KMS-11 (cell line): ENCODE results near the gene PTPRR.
"Not testable (repeated sequence)": the region's sequence is repeated elsewhere in the genome, so short reads cannot be mapped to it uniquely, and the experiment has no call there.

Source experiments
- H2AFZ ChIP-seq: fragments of 200-600 bp; sonication (generic); 2 replicates; pipeline ENCODE4 v1.6.1; 2016; ENCODE audit warnings: antibody characterized with exemption, mixed run types, low read depth
- H3K27ac ChIP-seq: fragments of 200-600 bp; sonication (generic); 2 replicates; pipeline ENCODE4 v1.6.1; 2016; ENCODE audit warnings: mild to moderate bottlenecking, mixed run types
- H3K27me3 ChIP-seq: fragments of 200-600 bp; sonication (generic); 2 replicates; pipeline ENCODE4 v1.6.1; 2017; ENCODE audit warnings: mild to moderate bottlenecking, low read depth, mixed run types, moderate library complexity; ENCODE audit not compliant: insufficient read depth
- H3K36me3 ChIP-seq: fragments of 200-600 bp; sonication (generic); 2 replicates; pipeline ENCODE4 v1.6.1; 2017; ENCODE audit warnings: mild to moderate bottlenecking, mixed run types; ENCODE audit not compliant: insufficient read depth
- H3K4me1 ChIP-seq: fragments of 200-600 bp; sonication (generic); 2 replicates; pipeline ENCODE4 v1.6.1; 2016; ENCODE audit warnings: mild to moderate bottlenecking, low read depth, mixed run types; ENCODE audit not compliant: poor library complexity, severe bottlenecking
- H3K4me2 ChIP-seq: fragments of 200-600 bp; sonication (generic); 2 replicates; pipeline ENCODE4 v1.7.0; 2016; ENCODE audit warnings: mild to moderate bottlenecking, mixed run types
- H3K4me3 ChIP-seq: fragments of 200-600 bp; sonication (generic); IDR thresholded peaks from 2 replicates; pipeline ENCODE4 v1.6.1; 2017; ENCODE audit warnings: low read depth, low read length, mixed read lengths; ENCODE audit not compliant: insufficient read depth
- H3K79me2 ChIP-seq: fragments of 200-600 bp; sonication (generic); 2 replicates; pipeline ENCODE4 v1.6.1; 2016; ENCODE audit warnings: low read depth, mixed run types; ENCODE audit not compliant: insufficient read depth
- H3K9ac ChIP-seq: fragments of 200-600 bp; sonication (generic); 2 replicates; pipeline ENCODE4 v1.6.1; 2016; ENCODE audit warnings: mild to moderate bottlenecking, mixed run types
- H4K20me1 ChIP-seq: fragments of 200-600 bp; sonication (generic); 2 replicates; pipeline ENCODE4 v1.6.1; 2016; ENCODE audit warnings: mild to moderate bottlenecking, mixed run types; ENCODE audit not compliant: insufficient read depth
- CTCF ChIP-seq: fragments of 200-600 bp; sonication (generic); conservative IDR thresholded peaks from 2 replicates; pipeline ENCODE4 v1.6.1; 2017; ENCODE audit warnings: low read depth, mild to moderate bottlenecking, antibody characterized with exemption, low read length, moderate library complexity, mixed read lengths

PTPRR gene

GRCh38 chr12:70809887-70810286 lies 110.7 kb downstream of the PTPRR start:
- Histone ChIP-seq H3K4me2 (no peak overlapping the region), H3K4me3 (no peak overlapping the region), H3K36me3 (no peaks in the 10 kb centered on the region), H4K20me1 (no peaks in the 10 kb centered on the region), H3K79me2 (no peaks in the 10 kb centered on the region), H2AFZ (no peak overlapping the region), H3K27ac (no peak overlapping the region), H3K9ac (no peak overlapping the region), H3K27me3 (no peaks in the 10 kb centered on the region), H3K4me1 (no peaks in the 10 kb centered on the region)
- no peak for TF ChIP-seq CTCF

GRCh38 chr12:70807993-70808392 lies 112.5 kb downstream of the PTPRR start:
- not testable (repeated sequence) for H2AFZ ChIP-seq, H3K4me1 ChIP-seq, H3K27me3 ChIP-seq, H3K4me3 ChIP-seq, H4K20me1 ChIP-seq, H3K4me2 ChIP-seq, H3K9ac ChIP-seq, H3K36me3 ChIP-seq, H3K27ac ChIP-seq, H3K79me2 ChIP-seq

- Histone ChIP-seq H3K27me3 (no peaks in the 10 kb centered on the region), H3K4me3 (no peak overlapping the region), H3K4me2 (no peak overlapping the region), H3K4me1 (no peaks in the 10 kb centered on the region), H3K79me2 (no peaks in the 10 kb centered on the region), H3K27ac (no peak overlapping the region), H4K20me1 (no peaks in the 10 kb centered on the region), H2AFZ (no peak overlapping the region), H3K36me3 (no peaks in the 10 kb centered on the region), H3K9ac (no peak overlapping the region)
- no peak for TF ChIP-seq CTCF
Measured at GRCh38 chr12:70806827-70807226, 113.7 kb downstream of the PTPRR start.

- no peaks in the 10 kb centered on the region for H4K20me1 ChIP-seq
- H3K4me2 ChIP-seq: no peak overlapping the region
- no peaks in the 10 kb centered on the region for H3K79me2 ChIP-seq
- H3K4me3 ChIP-seq: no peak overlapping the region
- H3K36me3 ChIP-seq: no peaks in the 10 kb centered on the region
- H3K27ac ChIP-seq: no peak overlapping the region
- no peaks in the 10 kb centered on the region for H3K4me1 ChIP-seq
- no peaks in the 10 kb centered on the region for H3K27me3 ChIP-seq
- TF ChIP-seq CTCF: no peak
- H2AFZ ChIP-seq: no peak overlapping the region
- H3K9ac ChIP-seq: no peak overlapping the region
Measured at GRCh38 chr12:70806043-70806442, 114.5 kb downstream of the PTPRR start.

- H3K4me2 ChIP-seq: no peak overlapping the region
- H3K9ac ChIP-seq: no peak overlapping the region
- no peak overlapping the region for H3K4me3 ChIP-seq
- H3K79me2 ChIP-seq: no peaks in the 10 kb centered on the region
- no peaks in the 10 kb centered on the region for H4K20me1 ChIP-seq
- no peak overlapping the region for H3K27ac ChIP-seq
- H3K27me3 ChIP-seq: no peaks in the 10 kb centered on the region
- H3K4me1 ChIP-seq: peaks cover 7% of the 10 kb centered on the region
- no peak overlapping the region for H2AFZ ChIP-seq
- TF ChIP-seq CTCF: no peak
- H3K36me3 ChIP-seq: no peaks in the 10 kb centered on the region
Measured at GRCh38 chr12:70798016-70798783, 122.3 kb downstream of the PTPRR start.
